ENCODE measurements around the gene JUND.

The JUND gene

DNA sequence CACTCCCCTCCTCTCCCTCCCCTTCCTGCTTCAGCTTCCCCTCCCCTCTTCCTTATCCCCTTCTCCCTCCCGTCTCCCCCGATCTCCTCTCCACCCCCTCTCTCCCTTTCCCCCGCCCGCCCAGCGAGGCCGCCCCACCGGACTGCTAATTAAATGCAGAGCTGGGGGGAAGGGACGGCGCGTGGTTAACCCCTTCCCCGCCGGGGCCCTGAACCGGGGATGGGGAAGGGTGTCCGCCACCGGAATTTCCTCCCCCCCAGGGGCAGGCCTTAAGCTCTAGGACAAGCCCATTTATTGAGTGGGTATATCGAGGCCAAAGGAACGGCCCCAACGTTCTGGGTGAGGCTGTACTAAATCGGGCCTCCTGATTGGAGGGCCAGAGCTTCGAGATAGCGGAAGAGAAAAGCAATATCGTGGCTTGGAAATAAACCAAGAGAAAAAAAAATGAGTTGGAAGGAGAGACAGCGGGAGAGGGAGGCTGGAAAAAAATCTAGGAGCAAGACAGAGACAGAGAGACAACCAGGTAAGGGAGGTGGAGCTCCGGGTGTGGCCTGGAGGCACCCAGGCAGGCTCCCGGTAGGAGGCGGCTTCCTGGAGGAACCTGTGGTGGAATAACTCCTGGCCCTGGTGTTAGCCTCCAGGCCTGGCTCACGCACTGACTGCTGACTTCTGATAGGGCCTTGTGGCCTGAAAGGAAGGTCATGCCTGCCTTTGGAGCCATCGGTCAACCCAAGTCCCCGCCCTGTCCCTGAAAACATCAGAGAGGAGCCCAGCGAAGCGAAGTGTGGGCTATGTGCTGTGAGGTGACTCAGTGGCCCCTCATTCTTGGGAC is 11.6 kb upstream of the JUND start:
- DNase-seq (ENCODE audit: low read depth, low spot score) = peak; percentile 36
- peak overlapping the region; percentile 82 for H3K4me3 ChIP-seq (ENCODE audit: low read length)

DNA sequence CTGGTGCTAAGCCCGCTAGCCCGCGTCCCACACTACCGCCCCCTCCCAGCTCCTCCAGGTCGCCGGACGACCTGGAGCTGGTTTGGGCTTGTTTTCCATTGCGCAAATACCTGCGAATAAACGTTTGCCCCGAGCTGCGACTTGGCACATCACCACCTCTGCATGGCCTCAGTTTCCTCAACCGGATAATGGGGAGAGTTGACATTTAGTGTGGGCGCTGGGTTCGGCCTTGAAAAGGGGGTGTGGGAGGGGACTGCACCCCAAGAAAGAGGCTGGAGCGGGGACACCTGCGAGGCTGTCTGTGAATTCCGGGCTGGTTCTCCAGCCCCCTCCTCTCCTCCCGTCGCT is 11.0 kb upstream of the JUND start:
- peak overlapping the region; percentile 82 for H3K4me3 ChIP-seq (ENCODE audit: low read length)
- DNase-seq (ENCODE audit: low read depth, low spot score) = no peak

DNA sequence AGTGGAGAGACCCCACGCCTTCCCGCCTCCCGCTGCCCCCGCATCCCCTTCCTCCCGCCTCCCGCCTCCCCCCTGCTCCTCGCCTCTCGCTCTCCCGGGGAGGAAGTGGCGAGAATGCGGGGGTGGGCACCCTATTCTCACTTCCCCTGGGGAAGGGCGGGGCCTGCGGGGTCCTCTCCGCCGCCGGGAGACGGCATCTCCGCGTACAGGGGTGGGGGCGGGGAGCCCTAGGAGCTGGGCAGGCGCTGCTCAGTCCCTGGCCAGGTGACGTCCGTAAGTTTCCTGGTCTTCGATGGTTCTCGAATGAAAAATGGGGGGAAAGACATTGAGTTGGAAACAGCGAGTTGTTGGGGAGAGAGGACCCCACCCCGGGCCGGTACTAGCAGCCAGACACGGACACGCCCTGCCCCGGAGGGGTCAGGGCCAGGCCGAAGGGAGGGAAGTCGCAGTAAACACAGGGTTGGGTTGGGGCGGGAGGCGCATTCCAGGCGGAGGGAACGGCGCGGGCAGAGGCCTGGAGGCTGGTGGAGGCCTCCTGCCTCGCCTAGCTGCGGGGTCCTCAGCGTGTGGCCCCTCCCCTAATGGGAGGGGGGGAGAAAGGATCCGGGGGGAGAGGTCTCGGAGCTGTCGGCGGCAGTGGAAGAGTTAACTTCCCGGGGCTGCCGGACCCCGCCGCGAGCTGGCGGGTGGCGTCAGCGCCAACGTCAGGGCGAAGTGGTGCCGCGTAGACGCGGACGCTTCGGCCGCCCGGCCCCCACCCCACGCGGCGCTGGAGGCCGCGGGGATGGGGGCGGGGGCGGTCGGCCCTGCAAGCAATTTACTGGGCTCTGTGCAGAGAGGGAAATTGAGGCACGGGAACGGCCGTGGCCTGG is 10.4 kb upstream of the JUND start:
- peak; percentile 83 for DNase-seq (ENCODE audit: low read depth, low spot score)
- peak overlapping the region; percentile 82 for H3K4me3 ChIP-seq (ENCODE audit: low read length)

DNA sequence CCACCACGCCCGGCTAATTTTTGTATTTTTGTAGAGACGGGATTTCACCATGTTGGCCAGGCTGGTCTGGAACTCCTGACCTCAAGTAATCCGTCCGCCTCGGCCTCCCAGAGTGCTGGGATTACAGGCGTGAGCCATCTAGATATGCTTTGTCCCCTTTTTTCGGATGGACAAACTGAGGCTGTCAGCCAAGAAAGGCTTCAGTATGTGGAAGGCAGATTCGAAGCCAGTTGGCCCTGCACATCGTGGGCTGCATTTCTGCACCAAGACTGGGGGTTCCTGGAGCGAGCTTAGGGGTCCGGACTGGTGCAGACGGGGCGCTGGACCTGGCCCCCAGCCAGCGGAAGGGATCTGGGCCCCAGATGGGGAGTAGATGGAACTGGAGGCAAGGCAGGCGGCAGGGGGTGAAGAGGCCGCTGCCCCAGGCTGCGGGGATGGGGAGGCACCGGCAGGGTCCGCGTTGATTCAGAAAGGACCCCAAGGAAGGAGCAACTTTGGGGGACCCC is 9.7 kb upstream of the JUND start:
- peak overlapping the region; percentile 82 for H3K4me3 ChIP-seq (ENCODE audit: low read length)
- no peak for DNase-seq (ENCODE audit: low read depth, low spot score)

DNA sequence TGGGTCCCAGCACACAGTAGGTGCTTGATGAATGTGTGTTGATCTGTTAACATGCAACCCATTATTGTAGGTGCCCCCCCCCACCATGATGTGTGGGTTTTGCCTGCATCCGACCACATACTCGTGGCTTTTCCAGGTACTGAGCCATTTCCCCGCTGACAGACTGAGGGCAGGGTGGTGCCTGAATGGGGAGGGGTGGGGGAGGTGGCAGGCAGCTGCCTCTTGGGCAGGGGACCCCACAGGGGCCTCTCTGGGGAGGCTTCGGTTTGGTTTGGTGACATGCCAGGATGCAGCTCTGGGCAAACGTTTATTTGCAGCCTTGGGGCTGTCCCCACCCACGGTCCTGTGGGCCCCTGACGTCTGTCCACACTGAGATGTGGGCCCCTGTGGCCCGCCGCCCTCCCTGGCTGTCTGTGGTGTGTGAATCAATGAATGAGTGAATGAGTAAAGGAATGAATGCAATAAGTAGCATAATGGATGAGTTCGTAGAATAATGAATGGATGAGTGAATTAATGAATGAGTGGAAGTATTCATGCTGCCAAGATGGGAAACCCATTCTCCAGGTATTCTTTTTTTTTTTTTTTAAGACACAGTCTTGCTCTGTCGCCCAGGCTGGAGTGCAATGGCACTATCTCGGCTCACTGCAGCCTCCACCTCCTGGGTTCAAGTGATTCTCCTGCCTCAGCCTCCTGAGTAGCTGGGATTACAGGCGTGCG is 9.0 kb upstream of the JUND start:
- no peak overlapping the region; the same call in 1 of the 2 replicates for H3K4me3 ChIP-seq (ENCODE audit: low read length)
- DNase-seq (ENCODE audit: low read depth, low spot score) = peak; percentile 87

DNA sequence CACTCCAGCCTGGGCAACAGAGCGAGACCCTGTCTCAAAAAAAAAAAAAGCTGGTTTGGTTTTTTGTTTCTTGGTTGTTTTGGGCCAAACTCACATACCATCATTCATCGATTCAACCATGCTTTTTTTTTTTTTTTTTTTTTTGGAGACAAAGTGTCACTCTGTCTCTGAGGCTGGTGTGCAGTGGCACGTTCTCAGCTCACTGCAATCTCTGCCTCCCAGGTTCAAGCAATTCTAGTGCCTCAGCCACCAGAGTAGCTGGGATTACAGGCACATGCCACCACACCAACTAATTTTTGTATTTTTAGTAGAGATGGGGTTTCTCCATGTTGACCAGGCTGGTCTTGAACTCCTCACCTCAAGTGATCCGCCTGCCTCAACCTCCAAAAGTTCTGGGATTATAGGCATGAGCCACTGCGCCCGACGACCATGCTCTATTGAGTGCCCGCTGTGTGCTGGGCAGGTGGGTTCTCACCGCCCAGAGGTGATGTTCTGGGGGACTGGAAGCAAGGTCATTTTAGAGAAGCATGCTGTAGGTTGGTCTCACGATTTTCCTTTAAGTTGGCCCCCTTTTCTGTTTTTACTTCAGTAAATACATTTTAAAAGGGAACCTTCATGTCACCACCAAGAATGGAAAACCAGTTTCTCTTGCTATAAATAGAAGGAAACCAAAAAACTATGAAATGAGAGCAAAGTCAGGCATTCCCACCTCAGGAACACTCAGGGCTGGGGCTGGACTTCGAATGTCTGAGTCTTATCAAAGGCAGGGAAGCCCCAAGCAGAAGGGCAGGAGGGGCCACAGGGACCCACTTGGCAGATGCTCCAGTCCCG is 8.3 kb upstream of the JUND start:
- DNase-seq (ENCODE audit: low read depth, low spot score) = no peak
- no peak overlapping the region for H3K4me3 ChIP-seq (ENCODE audit: low read length)

DNA sequence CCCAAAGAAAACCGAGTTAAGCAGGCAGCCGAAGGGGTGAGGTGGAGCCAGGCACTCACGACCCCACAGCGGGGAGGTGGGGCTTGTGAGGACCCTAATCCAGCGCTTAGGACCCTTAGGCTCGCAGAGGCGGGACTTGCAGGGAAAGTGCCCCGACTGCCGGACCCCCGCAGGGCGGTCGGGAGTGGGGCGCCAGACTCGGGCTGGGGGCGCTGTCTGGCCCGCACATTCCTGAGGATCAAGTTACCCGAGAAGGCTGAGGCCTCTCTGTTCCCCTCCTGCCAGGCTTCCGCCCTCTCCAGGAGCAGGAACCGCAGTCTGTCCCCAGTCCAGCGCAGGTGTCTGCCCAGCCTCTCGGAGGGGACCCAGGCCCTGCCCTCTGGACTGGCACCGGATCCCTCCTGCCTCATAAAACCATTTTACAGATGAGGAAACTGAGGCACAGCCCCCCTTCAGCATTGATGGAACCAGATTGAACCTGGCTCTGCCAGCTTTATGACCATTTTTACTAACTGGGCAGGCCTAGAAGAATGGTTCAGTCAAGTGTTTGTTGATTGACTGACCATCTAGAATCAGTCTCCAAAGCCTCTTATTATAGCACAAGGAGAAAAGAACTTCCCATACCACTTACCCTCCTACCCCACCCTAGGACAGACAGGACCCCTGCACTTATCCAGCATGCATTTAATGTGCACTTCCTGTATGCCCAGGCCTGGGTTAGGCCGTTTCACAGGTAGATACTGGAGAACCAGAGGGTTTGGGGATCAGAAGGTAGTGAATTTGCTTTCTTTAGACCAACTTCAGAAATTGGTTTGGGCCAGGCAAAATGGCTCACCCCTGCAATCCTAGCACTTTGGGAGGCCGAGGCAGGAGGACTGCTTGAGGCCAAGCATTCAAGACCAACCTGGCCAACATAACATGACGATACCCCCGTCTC is 6.7 kb upstream of the JUND start:
- no peak overlapping the region for H3K4me3 ChIP-seq (ENCODE audit: low read length)
- DNase-seq (ENCODE audit: low read depth, low spot score) = no peak

DNA sequence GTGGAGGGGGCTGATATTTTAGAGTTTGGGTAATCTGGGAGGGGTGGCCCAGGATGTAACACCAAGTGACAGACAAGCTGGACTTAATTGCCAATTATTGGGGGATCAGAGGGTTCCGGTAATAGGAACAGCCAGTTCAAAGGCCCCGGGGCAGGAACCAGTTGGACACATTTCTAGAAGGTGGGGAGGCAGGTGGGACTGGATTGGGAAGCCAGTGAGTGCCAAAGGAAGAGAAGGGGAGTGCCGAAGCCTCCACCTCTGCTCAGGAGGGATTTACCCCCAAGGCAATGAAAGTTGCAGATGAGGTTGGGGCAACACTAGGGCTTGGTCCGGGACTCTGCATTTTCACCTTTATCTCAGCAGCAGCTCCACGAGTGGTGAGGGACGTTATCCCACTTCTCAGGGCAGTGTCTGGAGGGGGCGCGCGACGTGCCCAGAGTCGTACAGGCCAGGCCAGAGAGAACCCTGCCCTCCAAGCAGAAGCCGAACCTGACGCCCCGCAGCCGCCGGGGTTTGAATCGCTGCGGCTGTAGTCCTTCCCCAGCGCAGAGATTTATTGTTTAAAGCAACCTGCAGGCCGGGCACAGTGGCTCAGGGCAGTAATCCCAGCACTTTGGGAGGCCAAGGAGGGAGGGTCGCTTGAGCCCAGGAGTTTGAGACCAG is 5.7 kb upstream of the JUND start:
- no peak overlapping the region for H3K4me3 ChIP-seq (ENCODE audit: low read length)
- no peak for DNase-seq (ENCODE audit: low read depth, low spot score)

DNA sequence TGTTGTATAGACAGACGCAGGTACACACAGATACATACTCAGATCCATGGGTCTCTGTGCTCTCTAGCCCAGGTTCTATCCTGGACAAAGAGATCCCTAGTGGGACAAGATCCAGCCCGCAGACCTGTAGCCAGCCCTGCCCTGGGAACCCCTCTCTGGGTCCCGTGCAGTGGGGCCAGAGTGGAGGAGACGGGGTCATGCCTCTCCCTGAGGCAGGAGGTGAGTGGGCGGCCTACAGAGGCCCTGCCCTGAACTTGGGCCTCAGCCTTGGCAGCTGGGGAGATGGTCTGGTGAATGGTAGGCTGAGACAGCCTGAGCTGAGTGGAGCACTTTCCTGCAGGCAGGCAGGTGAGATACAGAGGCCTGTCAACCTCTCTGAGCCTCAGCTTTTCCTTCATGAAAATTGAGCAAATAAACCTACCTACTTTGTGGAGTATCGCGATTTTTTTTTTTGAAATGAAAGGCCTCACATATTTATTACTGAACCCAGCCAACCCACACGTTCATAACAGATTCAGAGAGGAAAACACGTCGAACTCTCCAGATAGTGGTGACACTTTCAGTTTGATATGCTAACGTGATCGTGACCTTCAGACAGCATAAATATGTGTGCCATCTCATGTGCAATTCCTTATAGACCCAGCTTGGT is 3.4 kb upstream of the JUND start:
- H3K4me3 ChIP-seq (ENCODE audit: low read length) = no peak overlapping the region
- no peak for DNase-seq (ENCODE audit: low read depth, low spot score)

DNA sequence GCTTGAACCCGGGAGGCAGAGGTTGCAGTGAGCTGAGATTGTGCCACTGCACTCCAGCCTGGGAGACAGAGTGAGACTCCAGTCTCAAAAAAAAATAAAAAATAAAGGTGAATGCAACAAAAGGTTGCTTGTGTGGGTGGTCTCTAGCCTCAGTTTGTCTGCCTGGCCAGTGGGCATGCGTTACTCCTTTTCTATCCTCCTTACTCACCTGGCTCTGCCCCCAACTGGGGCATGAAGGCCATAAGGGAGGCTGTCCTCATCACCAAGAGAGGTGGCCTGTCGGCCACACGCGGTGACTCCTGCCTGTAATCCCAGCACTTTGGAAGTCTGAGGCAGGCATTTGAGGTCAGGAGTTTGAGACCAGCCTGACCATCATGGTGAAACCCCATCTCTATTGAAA is 1.9 kb upstream of the JUND start:
- no peak for DNase-seq (ENCODE audit: low read depth, low spot score)
- H3K4me3 ChIP-seq (ENCODE audit: low read length) = no peak overlapping the region

DNA sequence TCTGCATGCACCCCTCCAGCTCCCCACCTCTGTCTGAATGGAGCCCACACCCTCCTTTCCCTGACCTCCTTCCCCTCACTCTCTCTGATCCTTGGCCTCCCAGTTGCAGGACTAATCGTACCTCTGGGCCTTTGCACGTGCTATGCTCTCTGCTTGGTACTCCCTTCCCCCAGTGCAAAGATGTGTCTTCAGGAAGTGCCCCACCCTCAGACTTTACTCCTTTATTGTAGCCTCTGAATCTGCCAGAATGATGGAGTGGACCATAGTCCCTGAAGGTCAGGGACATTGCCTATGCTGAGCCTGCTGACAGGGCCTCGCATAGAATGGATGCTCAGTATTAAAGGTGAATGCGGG is 1.3 kb upstream of the JUND start:
- peak overlapping the region; percentile 70 for H3K4me3 ChIP-seq (ENCODE audit: low read length)
- DNase-seq (ENCODE audit: low read depth, low spot score) = no peak

DNA sequence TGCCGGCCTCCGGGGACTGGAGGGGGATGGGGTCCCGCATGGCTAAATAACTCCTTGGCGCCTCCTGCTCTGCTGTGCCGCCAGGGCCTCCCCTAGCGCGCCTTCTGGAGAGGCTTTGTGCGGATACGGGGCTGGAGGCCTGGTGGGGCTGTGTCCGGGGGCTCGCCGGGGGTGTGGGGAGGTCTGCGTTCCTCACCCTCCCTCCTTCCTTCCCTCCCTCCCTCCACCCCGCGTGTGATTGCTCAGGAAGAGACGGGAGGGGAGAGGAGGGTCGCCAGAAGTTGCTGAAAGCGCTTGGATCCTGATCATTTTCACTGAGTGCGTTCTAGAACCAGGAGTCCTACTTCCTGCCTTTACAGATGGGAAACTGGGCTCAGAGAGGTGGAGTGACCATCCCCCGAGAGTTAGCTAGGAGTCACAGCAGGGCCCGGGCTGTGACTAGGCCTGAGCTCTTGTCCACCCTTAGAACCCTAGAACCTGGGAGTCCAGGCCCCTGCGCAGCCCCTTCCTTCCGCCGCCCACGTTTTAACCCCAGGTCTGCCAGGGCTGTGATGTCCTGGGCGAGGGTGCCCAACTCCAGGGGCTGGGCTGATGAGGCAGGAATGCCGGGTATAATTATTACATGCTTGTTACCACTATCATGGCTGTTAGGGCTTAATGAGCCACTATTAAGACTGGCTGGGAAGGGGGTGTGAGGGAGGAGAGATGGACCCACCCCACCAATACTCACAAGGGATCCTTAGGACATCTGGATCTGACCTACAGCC is 782 bp upstream of the JUND start:
- no peak for DNase-seq (ENCODE audit: low read depth, low spot score)
- peak overlapping the region; percentile 70 for H3K4me3 ChIP-seq (ENCODE audit: low read length)

DNA sequence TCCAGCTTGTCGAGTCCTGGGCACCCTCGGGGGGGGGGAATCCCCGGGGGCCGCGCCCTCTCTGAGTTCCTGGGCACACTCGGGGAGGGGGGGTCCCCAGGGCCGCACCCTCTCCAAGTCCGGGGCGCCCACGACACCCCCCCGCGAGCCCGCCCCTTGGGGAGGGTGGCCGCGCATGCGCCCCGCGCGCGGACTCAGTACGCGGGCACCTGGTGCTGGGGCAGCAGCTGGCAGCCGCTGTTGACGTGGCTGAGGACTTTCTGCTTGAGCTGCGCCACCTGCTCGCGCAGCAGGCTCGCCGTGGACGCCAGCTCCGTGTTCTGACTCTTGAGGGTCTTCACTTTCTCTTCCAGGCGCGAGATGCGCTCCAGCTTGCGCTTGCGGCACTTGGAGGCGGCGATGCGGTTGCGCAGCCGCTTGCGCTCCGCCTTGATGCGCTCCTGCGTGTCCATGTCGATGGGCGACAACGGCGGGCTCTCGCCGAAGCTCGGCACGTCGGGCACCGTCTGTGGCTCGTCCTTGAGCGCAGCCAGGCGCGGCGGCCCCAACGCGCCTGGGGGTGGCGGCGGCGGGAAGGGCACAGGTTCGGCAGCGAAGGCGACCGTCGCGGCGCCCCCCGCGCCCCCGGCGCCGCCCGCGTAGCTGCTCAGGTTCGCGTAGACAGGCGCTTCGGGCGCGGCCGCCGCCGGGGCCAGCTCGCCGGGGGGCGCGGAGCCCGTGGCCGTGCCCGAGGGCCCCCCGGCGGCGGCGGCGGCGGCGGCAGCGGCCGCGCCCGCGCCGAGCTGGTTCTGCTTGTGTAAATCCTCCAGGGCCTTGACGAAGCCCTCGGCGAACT is 958 bp downstream of the JUND start:
- DNase-seq (ENCODE audit: low read depth, low spot score) = peak; percentile 78

DNA sequence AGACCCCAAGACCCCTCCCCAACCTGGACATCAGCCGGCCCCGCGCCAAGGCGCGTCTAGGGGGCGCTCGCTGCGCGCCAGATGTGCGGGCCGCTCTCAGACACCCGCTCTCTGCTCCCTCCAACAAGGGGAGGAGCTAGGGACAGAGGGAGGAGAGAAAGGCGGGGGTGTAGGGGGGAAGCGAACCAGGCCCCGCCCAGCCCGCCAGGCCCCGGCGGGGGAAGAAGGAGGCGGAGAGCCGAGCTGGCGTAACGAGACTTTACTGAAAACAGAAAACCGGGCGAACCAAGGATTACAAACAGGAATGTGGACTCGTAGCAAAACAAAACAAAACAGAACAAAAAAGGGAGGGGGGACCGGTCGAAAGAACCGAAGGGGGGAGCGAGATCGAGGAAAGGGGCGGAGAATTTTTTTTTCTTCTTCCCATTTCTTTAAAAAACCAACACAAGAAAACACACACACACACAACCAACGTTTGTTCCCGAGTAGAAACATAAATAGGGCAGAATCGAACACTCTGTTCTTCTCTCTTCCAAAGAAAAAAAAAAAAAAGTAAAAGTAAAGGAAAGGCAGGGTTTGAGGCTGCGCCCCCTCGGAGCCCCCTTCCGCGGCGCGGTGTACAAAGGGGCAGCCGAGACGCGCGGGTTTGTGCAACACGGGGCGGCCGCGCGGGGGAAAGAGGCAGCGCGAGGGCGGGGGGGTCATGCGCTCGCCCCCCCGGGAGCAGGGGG is 1.7 kb downstream of the JUND start:
- peak overlapping the region; percentile 79 for H3K4me3 ChIP-seq (ENCODE audit: low read length)
- peak; percentile 91 for DNase-seq (ENCODE audit: low read depth, low spot score)

More for the DNA sequence above, 958 bp downstream of the JUND start:
- H3K4me3 ChIP-seq (ENCODE audit: low read length) = peak overlapping the region; percentile 79

DNA sequence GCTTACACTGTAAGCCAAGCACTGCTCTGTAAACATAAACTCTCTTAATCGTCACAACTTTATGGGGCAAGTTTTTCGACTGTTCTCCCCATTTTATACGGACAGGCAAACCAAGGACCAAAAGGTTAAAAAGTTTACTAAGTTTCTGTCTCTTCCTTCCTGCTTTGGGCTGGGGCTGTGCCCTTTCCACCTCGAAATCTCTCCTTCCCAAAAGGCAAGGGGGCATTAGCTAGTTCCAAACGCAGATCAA is 2.2 kb downstream of the JUND start:
- H3K4me3 ChIP-seq (ENCODE audit: low read length) = peak overlapping the region; percentile 79
- no peak for DNase-seq (ENCODE audit: low read depth, low spot score)
